ENCODE data around the gene B4GALNT2.

DNA sequence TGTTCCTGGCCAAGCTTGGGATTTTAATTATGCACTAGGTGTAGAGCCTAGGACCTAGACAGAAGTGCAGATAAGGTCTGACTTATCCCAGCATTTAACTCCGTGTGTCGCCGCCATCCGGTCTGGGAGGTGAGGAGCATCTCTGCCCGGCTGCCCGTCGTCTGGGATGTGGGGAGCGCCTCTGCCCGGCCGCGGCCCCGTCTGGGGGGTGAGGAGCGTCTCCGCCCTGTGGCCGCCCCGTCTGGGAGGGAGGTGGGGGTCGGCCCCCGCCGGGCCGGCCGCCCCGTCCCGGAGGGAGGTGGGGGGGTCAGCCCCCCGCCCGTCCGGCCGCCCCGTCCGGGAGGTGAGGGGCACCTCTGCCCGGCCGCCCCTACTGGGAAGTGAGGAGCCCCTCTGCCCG, 7.1 kb upstream of the B4GALNT2 start:
- no peak for TF ChIP-seq CTCF (IDR thresholded peaks at IDR 0.05)
- no peak for TF ChIP-seq POLR2A (IDR thresholded peaks at IDR 0.05)
- no peak for TF ChIP-seq POLR2AphosphoS5 (IDR thresholded peaks at IDR 0.05)
